GM10266 (cell line): ENCODE data around the gene ZBTB25.
A peak's percentile ranks its signal among the peaks of the same experiment; 100 is the strongest.

ENCODE experiments used
- DNase-seq: peaks from one replicate; pipeline ENCODE4 v3.0.0; 2012; ENCODE audit errors: extremely low spot score
- TF ChIP-seq, protein P1 (sequence below): IDR thresholded peaks from 2 replicates; pipeline ENCODE4 v1.5.1; 2012; ENCODE audit warnings: mild to moderate bottlenecking, low read depth; ENCODE audit not compliant: control insufficient read depth, insufficient read depth; ENCODE audit errors: missing control alignments

Gene ZBTB25

DNA sequence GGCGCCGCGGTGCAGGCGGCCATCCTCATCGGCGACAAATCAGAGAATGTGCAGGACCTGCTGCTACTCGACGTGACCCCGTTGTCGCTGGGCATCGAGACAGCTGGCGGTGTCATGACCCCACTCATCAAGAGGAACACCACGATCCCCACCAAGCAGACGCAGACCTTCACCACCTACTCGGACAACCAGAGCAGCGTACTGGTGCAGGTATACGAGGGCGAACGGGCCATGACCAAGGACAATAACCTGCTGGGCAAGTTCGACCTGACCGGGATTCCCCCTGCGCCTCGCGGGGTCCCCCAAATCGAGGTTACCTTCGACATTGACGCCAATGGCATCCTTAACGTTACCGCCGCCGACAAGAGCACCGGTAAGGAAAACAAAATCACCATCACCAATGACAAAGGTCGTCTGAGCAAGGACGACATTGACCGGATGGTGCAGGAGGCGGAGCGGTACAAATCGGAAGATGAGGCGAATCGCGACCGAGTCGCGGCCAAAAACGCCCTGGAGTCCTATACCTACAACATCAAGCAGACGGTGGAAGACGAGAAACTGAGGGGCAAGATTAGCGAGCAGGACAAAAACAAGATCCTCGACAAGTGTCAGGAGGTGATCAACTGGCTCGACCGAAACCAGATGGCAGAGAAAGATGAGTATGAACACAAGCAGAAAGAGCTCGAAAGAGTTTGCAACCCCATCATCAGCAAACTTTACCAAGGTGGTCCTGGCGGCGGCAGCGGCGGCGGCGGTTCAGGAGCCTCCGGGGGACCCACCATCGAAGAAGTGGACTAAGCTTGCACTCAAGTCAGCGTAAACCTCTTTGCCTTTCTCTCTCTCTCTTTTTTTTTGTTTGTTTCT is 38.6 kb upstream of the ZBTB25 start:
- TF ChIP-seq, protein P1, sequence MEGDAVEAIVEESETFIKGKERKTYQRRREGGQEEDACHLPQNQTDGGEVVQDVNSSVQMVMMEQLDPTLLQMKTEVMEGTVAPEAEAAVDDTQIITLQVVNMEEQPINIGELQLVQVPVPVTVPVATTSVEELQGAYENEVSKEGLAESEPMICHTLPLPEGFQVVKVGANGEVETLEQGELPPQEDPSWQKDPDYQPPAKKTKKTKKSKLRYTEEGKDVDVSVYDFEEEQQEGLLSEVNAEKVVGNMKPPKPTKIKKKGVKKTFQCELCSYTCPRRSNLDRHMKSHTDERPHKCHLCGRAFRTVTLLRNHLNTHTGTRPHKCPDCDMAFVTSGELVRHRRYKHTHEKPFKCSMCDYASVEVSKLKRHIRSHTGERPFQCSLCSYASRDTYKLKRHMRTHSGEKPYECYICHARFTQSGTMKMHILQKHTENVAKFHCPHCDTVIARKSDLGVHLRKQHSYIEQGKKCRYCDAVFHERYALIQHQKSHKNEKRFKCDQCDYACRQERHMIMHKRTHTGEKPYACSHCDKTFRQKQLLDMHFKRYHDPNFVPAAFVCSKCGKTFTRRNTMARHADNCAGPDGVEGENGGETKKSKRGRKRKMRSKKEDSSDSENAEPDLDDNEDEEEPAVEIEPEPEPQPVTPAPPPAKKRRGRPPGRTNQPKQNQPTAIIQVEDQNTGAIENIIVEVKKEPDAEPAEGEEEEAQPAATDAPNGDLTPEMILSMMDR = no peak
- no peak for DNase-seq

DNA sequence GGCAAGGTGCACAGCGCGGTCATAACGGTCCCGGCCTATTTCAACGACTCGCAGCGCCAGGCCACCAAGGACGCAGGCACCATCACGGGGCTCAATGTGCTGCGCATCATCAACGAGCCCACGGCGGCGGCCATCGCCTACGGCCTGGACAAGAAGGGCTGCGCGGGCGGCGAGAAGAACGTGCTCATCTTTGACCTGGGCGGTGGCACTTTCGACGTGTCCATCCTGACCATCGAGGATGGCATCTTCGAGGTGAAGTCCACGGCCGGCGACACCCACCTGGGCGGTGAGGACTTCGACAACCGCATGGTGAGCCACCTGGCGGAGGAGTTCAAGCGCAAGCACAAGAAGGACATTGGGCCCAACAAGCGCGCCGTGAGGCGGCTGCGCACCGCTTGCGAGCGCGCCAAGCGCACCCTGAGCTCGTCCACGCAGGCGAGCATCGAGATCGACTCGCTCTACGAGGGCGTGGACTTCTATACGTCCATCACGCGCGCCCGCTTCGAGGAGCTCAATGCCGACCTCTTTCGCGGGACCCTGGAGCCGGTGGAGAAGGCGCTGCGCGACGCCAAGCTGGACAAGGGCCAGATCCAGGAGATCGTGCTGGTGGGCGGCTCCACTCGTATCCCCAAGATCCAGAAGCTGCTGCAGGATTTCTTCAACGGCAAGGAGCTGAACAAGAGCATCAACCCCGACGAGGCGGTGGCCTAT is 37.8 kb upstream of the ZBTB25 start:
- TF ChIP-seq, protein P1 = no peak
- DNase-seq = no peak

DNA sequence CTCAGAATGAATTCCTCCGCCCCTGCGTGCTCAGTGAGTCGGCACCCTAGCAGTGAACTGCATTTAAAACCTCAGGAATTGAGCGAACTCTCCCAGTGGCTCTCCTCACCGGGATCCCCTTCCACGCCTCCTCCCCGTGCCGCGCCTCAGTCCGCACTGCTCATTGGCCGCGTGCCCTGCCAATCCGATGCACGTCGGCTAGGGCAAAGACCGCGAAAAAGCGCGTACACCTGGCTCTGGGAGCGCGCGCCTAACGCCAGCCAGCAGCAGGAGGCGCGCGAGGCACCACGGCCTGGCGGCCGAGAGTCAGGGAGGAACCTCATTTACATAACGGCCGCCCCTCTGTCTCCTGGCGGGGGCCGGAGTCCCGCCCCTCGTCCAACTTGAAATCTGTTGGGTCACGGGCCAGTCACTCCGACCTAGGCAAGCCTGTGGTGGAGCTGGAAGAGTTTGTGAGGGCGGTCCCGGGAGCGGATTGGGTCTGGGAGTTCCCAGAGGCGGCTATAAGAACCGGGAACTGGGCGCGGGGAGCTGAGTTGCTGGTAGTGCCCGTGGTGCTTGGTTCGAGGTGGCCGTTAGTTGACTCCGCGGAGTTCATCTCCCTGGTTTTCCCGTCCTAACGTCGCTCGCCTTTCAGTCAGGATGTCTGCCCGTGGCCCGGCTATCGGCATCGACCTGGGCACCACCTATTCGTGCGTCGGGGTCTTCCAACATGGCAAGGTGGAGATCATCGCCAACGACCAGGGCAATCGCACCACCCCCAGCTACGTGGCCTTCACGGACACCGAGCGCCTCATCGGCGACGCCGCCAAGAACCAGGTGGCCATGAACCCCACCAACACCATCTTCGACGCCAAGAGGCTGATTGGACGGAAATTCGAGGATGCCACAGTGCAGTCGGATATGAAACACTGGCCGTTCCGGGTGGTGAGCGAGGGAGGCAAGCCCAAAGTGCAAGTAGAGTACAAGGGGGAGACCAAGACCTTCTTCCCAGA is 36.9 kb upstream of the ZBTB25 start, which contains the start of gene HSPA2:
HSPA2 (plus strand) TSS at position 534 of the 995 bp plus-strand sequence; CDS start at position 643, 109 bp downstream.
- peak; percentile 96 for DNase-seq
- TF ChIP-seq, protein P1 = peak; percentile 86

- no peak for DNase-seq
- TF ChIP-seq, protein P1 = no peak
These were observed 33.0 kb upstream of the ZBTB25 start for GRCh38 chr14:64536488-64537245.

DNA sequence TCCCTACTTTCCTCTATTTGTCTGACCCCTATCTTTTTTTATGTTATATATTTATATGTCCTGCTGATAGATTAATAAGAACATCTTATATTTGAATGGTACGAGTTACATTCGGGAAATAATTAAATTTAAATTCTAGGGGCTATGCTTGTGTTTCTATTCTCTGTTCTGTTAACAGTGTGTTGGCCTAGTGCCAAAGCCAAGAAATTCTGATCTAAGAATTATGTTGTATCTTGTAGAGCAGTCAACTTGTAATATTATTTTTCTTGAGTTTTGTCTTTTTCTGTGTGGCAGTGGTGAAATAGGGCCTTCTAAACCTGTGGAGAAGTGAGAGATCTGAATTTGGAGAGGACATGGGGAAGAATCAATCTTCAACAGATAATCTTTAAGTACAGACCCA is 27.9 kb upstream of the ZBTB25 start:
- TF ChIP-seq, protein P1 = no peak
- DNase-seq = no peak

GRCh38 chr14:64525354-64525753 is 21.7 kb upstream of the ZBTB25 start:
- TF ChIP-seq, protein P1 = no peak
- DNase-seq = no peak
